ENCODE data around the gene C2CD2L. TPM values are rescaled to one million over a fixed set of nuclear protein-coding genes. Genes with fewer than 3 reads are reported as not detected.

C2CD2L gene
- total and polyA plus RNA-seq, 10 of the 15 experiments (the other 5 are each of a cell fraction or from before 2014, with no cell fraction given) = 0.21 to 9.6 (median 5.1) TPM

DNA sequence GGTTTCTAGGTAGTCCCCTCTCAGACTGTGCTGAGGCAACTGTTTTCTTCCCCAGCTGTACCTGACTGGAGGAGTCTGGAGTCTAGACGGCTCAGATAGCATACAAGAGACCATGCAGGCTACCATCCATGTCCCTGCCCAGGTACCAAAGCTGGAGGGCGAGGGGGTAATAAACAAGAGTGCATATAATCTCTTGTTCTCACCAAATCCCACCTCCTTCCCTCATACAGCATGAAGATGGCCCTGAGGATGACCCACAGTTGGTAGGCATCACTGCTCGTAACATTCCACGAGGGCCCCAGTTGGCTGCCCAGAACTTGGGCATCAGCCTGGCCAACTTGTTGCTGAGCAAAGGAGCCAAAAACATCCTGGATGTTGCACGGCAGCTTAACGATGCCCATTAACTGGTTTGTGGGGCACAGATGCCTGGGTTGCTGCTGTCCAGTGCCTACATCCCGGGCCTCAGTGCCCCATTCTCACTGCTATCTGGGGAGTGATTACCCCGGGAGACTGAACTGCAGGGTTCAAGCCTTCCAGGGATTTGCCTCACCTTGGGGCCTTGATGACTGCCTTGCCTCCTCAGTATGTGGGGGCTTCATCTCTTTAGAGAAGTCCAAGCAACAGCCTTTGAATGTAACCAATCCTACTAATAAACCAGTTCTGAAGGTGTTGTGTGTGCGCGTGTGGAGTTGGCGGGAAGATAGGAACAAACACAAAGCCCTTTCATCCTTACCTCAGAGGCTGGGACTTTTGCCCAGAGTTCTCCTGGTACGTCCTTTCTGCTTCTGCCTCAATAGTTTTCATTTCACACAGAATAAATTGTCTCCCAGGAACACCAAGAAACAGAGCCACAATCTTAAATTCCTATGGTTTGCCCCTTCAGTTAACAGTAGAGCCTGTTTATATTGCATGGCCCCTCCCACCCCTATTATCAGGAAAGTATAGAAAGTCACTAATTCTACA lies 14.0 kb upstream of the C2CD2L start:
- CTCF ChIA-PET = interaction anchor here (1.1 to 2.8 kb wide), 4 partner anchors 9 to 230 kb away, joined by 3 to 13 read pairs (median 3); no protein-coding TSS in a partner anchor
- TF ChIP-seq MXI1 (IDR thresholded peaks at IDR 0.05; ENCODE audit: low read depth, low read length) = no peak
- peak; percentile 69; the same call in 1 of the 2 replicates for TF ChIP-seq POLR2A (IDR thresholded peaks at IDR 0.05; ENCODE audit: low read depth, low read length)
- no peak for TF ChIP-seq FOXK2 (IDR thresholded peaks at IDR 0.05)
- no peak for TF ChIP-seq NBN (IDR thresholded peaks at IDR 0.05)
- TF ChIP-seq MYB (IDR thresholded peaks at IDR 0.05; ENCODE audit: borderline replicate concordance, low read depth, low read length) = no peak
- TF ChIP-seq USF1 (IDR thresholded peaks at IDR 0.05; ENCODE audit: borderline replicate concordance, extremely low read length, insufficient read depth, low read depth, low read length) = no peak
- TF ChIP-seq POLR2AphosphoS5 (IDR thresholded peaks at IDR 0.05; ENCODE audit: low read length) = peak; percentile 65; the same call in 1 of the 2 replicates
- TF ChIP-seq CHD1 (IDR thresholded peaks at IDR 0.05; ENCODE audit: low read depth, low read length) = 0 out of 2 replicates have a peak, but pooled peaks have one; percentile 49
- TF ChIP-seq, protein P1, sequence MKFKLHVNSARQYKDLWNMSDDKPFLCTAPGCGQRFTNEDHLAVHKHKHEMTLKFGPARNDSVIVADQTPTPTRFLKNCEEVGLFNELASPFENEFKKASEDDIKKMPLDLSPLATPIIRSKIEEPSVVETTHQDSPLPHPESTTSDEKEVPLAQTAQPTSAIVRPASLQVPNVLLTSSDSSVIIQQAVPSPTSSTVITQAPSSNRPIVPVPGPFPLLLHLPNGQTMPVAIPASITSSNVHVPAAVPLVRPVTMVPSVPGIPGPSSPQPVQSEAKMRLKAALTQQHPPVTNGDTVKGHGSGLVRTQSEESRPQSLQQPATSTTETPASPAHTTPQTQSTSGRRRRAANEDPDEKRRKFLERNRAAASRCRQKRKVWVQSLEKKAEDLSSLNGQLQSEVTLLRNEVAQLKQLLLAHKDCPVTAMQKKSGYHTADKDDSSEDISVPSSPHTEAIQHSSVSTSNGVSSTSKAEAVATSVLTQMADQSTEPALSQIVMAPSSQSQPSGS (IDR thresholded peaks at IDR 0.05; ENCODE audit: low read length) = 0 out of 2 replicates have a peak, but pooled peaks have one; percentile 18
- no peak for TF ChIP-seq CBX3 (IDR thresholded peaks at IDR 0.05; ENCODE audit: borderline replicate concordance, low read depth)
- TF ChIP-seq LARP7 (IDR thresholded peaks at IDR 0.05) = no peak
- TF ChIP-seq, protein P2, sequence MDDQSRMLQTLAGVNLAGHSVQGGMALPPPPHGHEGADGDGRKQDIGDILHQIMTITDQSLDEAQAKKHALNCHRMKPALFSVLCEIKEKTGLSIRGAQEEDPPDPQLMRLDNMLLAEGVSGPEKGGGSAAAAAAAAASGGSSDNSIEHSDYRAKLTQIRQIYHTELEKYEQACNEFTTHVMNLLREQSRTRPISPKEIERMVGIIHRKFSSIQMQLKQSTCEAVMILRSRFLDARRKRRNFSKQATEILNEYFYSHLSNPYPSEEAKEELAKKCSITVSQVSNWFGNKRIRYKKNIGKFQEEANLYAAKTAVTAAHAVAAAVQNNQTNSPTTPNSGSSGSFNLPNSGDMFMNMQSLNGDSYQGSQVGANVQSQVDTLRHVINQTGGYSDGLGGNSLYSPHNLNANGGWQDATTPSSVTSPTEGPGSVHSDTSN (IDR thresholded peaks at IDR 0.05; ENCODE audit: insufficient replicate concordance, low read depth, low read length) = no peak
- TF ChIP-seq NRF1 (conservative IDR thresholded peaks at IDR 0.05; ENCODE audit: low read depth, low read length) = no peak
- TF ChIP-seq TCF7 (IDR thresholded peaks at IDR 0.05; ENCODE audit: borderline replicate concordance) = no peak
- no peak for TF ChIP-seq TCF12 (IDR thresholded peaks at IDR 0.05; ENCODE audit: low read depth, low read length)
- TF ChIP-seq POU2F2 (IDR thresholded peaks at IDR 0.05; ENCODE audit: borderline replicate concordance, low read depth, low read length) = 0 out of 3 replicates have a peak, but pooled peaks have one; percentile 6
- 0 out of 2 replicates have a peak, but pooled peaks have one; percentile 32 for TF ChIP-seq POLR2AphosphoS2 (IDR thresholded peaks at IDR 0.05; ENCODE audit: low read depth, low read length)

More for the DNA sequence above, 14.0 kb upstream of the C2CD2L start:
- RAD21 ChIA-PET (ENCODE audit: unreplicated experiment) = no interaction called here
- no peaks in the 10 kb centered on the region for H3K9me3 ChIP-seq (replicated peaks; ENCODE audit: control insufficient read depth, insufficient read depth, low read length)
- H4K20me1 ChIP-seq (ENCODE audit: control insufficient read depth, insufficient read depth) = no peaks in the 10 kb centered on the region
- peaks cover 21% of the 10 kb centered on the region for H3K4me1 ChIP-seq (ENCODE audit: control insufficient read depth, insufficient read depth, low read length)
- in situ Hi-C loops (cut with MboI) = no loop called here
- no peaks in the 10 kb centered on the region for H3K27me3 ChIP-seq (replicated peaks in 1 of 2; ENCODE audit: control insufficient read depth in 2 of 2, insufficient read depth in 2 of 2, low read length in 1 of 2)
- WGBS (ENCODE audit: insufficient coverage, insufficient replicate concordance, low lambda C conversion rate, missing lambda C conversion rate) = 26% methylated on average over 12 of the region's 12 CpGs
- H2AFZ ChIP-seq (ENCODE audit: control insufficient read depth, low read depth, low read length) = no peak overlapping the region
- intact Hi-C loops (cut with micrococcal nuclease; ENCODE audit: unreplicated experiment) = no loop called here
- H3K4me2 ChIP-seq (ENCODE audit: control insufficient read depth, insufficient read depth) = peak overlapping the region; percentile 90
- H3K36me3 ChIP-seq (ENCODE audit: control insufficient read depth in 2 of 2, insufficient read depth in 2 of 2, low read length in 1 of 2) = peaks cover 14 to 16% of the 10 kb centered on the region in 2 experiments
- peak overlapping the region; percentile 88 for H3K9ac ChIP-seq (ENCODE audit: control insufficient read depth, insufficient read depth, low read length)
- DNase-seq (ENCODE audit: low read depth, low spot score) (no peak), ATAC-seq (no peak), FAIRE-seq (no peak)
- SMC1A ChIA-PET (ENCODE audit: uncharacterized antibody, unreplicated experiment) = interaction anchor here (1.0 to 1.6 kb wide), 3 partner anchors 25 to 230 kb away, joined by 3 to 4 read pairs (median 4); partner anchors contain the start of gene VPS11
- POLR2A ChIA-PET = interaction anchor here (0.6 to 6.8 kb wide), 7 partner anchors 8 to 423 kb away, joined by 3 to 69 read pairs (median 3); partner anchors contain the start of gene HMBS
- peaks cover 33% of the 10 kb centered on the region for H3K79me2 ChIP-seq (ENCODE audit: control insufficient read depth, insufficient read depth, low read length)
- BruUV-seq (replicated peaks) = no TSS peak
- H3K4me3 ChIP-seq = peak overlapping the region; percentile 83
- H3K27ac ChIP-seq (ENCODE audit: control insufficient read depth, insufficient read depth) = peak overlapping the region; percentile 60
